Fibroblast of mammary gland (primary cell): Measurements from ENCODE around the gene NME2.

Experiments used
- DNase-seq: peaks from one replicate; pipeline ENCODE4 v3.0.0-alpha.2; 2010; ENCODE audit warnings: low read depth
- H3K4me3 ChIP-seq: 2 replicates; pipeline ENCODE4 v1.5.1; 2011; ENCODE audit warnings: low read depth, mild to moderate bottlenecking, low read length, moderate library complexity; ENCODE audit not compliant: control insufficient read depth
- TF ChIP-seq, protein P1 (sequence below): conservative IDR thresholded peaks from 2 replicates; pipeline ENCODE4 v1.5.1; 2011; ENCODE audit warnings: low read depth, low read length, inconsistent platforms; ENCODE audit not compliant: control insufficient read depth, insufficient read depth

Gene NME2

DNA sequence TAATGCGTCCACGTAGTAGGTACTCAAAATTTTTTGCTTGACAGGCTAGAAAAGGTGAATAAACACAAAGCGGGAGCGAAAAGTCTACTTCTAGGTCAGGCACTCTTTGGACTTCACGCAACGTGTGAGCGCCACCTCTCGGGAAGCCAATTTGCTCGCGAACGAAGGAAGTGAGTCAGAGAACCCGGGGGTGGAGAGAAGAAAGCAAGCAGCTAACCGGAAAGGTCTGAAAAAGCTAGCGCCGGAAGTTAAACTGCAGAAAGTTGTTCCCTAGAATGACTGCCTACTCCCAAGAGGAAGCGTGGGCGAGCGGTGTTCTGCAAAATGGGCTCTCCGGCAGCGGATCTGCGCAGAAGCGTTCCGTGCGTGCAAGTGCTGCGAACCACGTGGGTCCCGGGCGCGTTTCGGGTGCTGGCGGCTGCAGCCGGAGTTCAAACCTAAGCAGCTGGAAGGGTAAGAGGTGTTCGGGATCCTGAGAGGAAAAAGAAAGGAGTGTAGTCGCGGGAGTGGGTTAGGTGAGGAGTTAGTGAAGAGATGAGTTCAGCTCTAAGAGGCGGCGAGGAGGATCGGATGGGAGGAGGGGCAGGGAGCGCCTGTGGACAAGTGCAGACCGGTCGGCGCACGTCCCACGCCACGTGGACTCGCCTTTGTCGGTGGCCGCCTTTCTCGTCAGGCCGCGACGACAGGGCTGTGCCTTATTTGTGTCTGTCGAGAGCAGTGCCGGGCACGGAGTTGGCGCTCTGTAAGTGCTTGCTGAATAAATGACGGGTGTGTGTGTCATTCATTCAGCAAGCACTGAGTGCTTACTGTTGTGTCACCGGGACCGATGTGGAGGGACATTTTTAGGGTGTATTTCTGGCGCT, 12.8 kb upstream of the NME2 start, which contains the start of gene NME1:
Gene NME1, plus strand, starts transcription at position 350 of the 863 bp plus-strand sequence. CDS start 2,096 bp downstream, outside the sequence.
- peak; percentile 100 for DNase-seq
- TF ChIP-seq, protein P1, sequence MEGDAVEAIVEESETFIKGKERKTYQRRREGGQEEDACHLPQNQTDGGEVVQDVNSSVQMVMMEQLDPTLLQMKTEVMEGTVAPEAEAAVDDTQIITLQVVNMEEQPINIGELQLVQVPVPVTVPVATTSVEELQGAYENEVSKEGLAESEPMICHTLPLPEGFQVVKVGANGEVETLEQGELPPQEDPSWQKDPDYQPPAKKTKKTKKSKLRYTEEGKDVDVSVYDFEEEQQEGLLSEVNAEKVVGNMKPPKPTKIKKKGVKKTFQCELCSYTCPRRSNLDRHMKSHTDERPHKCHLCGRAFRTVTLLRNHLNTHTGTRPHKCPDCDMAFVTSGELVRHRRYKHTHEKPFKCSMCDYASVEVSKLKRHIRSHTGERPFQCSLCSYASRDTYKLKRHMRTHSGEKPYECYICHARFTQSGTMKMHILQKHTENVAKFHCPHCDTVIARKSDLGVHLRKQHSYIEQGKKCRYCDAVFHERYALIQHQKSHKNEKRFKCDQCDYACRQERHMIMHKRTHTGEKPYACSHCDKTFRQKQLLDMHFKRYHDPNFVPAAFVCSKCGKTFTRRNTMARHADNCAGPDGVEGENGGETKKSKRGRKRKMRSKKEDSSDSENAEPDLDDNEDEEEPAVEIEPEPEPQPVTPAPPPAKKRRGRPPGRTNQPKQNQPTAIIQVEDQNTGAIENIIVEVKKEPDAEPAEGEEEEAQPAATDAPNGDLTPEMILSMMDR = peak; percentile 81
- H3K4me3 ChIP-seq = peak within 1 kb of the TSS; percentile 96

- TF ChIP-seq, protein P1 = no peak
- DNase-seq = peak; percentile 36
- H3K4me3 ChIP-seq = peak overlapping the region; percentile 96
Measured at GRCh38 chr17:51154176-51154575, 12.0 kb upstream of the NME2 start.

GRCh38 chr17:51155416-51155815, 10.8 kb upstream of the NME2 start:
- no peak for DNase-seq
- TF ChIP-seq, protein P1 = no peak
- no peak overlapping the region for H3K4me3 ChIP-seq

DNA sequence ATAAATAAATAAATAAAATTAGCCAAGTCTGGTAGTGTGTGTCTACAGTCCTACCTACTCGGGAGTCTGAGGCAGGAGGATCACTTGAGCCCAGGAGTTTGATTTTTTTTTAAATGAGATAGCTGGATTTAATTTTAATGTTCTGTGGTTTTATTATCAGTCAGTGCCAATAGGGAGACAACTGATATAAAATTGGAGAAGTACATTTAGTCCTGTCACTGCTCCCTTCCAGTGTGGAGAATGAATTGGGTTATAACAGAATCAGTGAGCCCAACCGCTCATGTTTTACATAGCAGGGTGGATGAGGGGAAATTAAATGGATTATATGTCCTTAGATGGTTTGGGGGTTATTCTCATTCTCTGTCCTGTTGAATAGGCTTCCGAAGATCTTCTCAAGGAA, 6.6 kb upstream of the NME2 start:
- TF ChIP-seq, protein P1 = no peak
- no peak overlapping the region for H3K4me3 ChIP-seq
- DNase-seq = no peak

DNA sequence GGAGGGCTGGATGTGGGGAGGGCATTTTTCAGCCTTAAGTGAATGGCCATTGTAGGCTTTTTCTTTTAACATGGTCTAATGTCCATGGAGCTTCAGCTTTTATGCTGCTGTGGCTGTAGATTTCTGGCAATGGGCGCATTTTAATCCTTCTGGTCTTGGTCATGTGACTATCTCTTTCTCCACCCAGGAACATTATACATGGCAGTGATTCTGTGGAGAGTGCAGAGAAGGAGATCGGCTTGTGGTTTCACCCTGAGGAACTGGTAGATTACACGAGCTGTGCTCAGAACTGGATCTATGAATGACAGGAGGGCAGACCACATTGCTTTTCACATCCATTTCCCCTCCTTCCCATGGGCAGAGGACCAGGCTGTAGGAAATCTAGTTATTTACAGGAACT, 4.7 kb upstream of the NME2 start:
- H3K4me3 ChIP-seq = no peak overlapping the region
- TF ChIP-seq, protein P1 = no peak
- DNase-seq = no peak

DNA sequence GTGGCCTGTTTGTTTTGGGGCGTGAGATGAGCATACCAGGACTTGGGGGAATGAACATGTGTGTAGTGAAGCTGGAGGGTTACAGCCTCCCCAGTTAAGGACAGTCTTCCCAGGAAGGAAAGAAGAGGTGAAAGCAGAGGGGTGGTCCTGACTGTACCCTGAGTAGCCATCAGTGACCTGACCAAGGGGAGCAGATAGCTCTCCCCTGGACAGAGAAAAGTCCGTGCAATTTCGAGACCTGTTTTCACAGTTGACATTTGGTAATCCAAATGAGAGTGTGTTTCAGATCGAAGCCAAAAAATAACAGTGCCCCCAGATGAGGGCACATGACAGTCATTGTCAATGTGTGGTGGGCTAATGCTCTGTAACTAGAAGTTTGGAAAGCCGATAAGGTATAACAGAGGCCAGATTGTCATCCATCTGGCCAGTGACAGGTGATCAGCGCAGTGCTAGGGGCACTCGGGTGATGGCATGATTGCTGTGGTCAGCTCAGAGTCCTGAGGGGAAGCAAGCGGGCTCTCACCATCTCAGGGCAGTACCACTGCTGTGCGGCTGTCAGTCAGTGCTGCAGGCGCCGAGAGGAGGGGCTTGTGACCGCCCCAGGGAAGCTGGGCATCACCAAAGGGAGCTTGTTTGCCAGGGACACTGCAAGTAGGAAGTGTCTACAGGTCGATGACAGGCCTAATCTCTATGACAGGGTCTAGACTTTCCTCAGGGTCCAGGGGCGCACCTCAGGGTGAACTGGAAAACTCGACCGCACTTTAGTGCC, 1.1 kb upstream of the NME2 start:
- H3K4me3 ChIP-seq = peak overlapping the region; percentile 72
- no peak for DNase-seq
- TF ChIP-seq, protein P1 = no peak
